Adrenal gland (tissue), 5 donors: ENCODE measurements around the gene IL1RL2.

Experiments
- POLR2A ChIP-seq, 2 donors: fragments of 450-650 bp; IDR thresholded peaks; one replicate each; pipeline ENCODE4 v1.6.1; 2017; ENCODE audit warnings: antibody characterized with exemption in 2 of 2, mild to moderate bottlenecking in 2 of 2, moderate library complexity in 1 of 2
- TF ChIP-seq, protein P1 (sequence below), 6 experiments: fragments of 450-650 bp in 4 of 6; fragments of 200-600 bp in 2 of 6; sonication (generic) in 1 of 6; IDR thresholded peaks; 1 replicate in 5 of 6; 2 replicates in 1 of 6; pipeline versions ENCODE4 v1.5.1 to v1.8.0; 2016 to 2021; ENCODE audit warnings: antibody characterized with exemption in 6 of 6, mild to moderate bottlenecking in 2 of 6, moderate library complexity in 1 of 6
- donor health status: DM: no; HTN: no; CAD: no.

- TF ChIP-seq POLR2A (IDR thresholded peaks at IDR 0.05), result no peak
- TF ChIP-seq, protein P1, sequence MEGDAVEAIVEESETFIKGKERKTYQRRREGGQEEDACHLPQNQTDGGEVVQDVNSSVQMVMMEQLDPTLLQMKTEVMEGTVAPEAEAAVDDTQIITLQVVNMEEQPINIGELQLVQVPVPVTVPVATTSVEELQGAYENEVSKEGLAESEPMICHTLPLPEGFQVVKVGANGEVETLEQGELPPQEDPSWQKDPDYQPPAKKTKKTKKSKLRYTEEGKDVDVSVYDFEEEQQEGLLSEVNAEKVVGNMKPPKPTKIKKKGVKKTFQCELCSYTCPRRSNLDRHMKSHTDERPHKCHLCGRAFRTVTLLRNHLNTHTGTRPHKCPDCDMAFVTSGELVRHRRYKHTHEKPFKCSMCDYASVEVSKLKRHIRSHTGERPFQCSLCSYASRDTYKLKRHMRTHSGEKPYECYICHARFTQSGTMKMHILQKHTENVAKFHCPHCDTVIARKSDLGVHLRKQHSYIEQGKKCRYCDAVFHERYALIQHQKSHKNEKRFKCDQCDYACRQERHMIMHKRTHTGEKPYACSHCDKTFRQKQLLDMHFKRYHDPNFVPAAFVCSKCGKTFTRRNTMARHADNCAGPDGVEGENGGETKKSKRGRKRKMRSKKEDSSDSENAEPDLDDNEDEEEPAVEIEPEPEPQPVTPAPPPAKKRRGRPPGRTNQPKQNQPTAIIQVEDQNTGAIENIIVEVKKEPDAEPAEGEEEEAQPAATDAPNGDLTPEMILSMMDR (IDR thresholded peaks at IDR 0.05), result no peak
These were observed 10.7 kb upstream of the IL1RL2 start for GRCh38 chr2:102176172-102176571.
